CD4-positive, alpha-beta T cell (primary cell): ENCODE measurements around the gene LHFPL6. TPM values are rescaled to one million over a fixed set of nuclear protein-coding genes. Genes with fewer than 3 reads are reported as not detected.

Experiments used
- ATAC-seq: fragments of 200-7000 bp; cut with Tn5 transposase; one replicate; pipeline ENCODE4 v1.10.0; 2022; ENCODE audit warnings: mild to moderate bottlenecking; ENCODE audit not compliant: poor library complexity
- CTCF ChIA-PET: fragments of 350-600 bp; sonication (Branson Sonifier 250); formaldehyde crosslinking; loops from one replicate; lab custom pipeline; 2021; ENCODE audit warnings: antibody characterized with exemption, inconsistent platforms; lab: Charles Lee
- POLR2A ChIA-PET: fragments of 350-600 bp; sonication (Branson Sonifier 250); formaldehyde crosslinking; loops from one replicate; lab custom pipeline; 2021; ENCODE audit warnings: antibody characterized with exemption, inconsistent platforms; lab: Charles Lee
- DNase-seq, 14 experiments: peaks; one replicate each; pipeline ENCODE4 v3.0.0-alpha.2; 2013 to 2020; ENCODE audit warnings: mixed read lengths in 2 of 14
- H3K27ac ChIP-seq, 2 donors: one replicate each; pipeline versions ENCODE4 v1.5.1 to v1.7.0; 2013; ENCODE audit warnings: low read length in 2 of 2, low read depth in 1 of 2, mild to moderate bottlenecking in 1 of 2
- H3K27me3 ChIP-seq, 2 experiments: 1 replicate in 1 of 2; 2 replicates in 1 of 2; pipeline versions ENCODE4 v1.6.1 to v1.7.0; 2013; ENCODE audit warnings: low read length in 2 of 2, control low read depth in 1 of 2, mild to moderate bottlenecking in 1 of 2, moderate library complexity in 1 of 2; ENCODE audit not compliant: insufficient read depth in 2 of 2, control insufficient read depth in 1 of 2
- H3K36me3 ChIP-seq: one replicate; pipeline ENCODE4 v1.6.1; 2013; ENCODE audit warnings: low read length, control low read depth; ENCODE audit not compliant: insufficient read depth
- H3K4me1 ChIP-seq: one replicate; pipeline ENCODE4 v1.6.1; 2013; ENCODE audit warnings: low read length, control low read depth; ENCODE audit not compliant: insufficient read depth
- H3K4me3 ChIP-seq: one replicate; pipeline ENCODE4 v1.5.1; 2013; ENCODE audit warnings: mild to moderate bottlenecking, low read length, moderate library complexity
- H3K9me3 ChIP-seq, 2 experiments: 1 replicate in 1 of 2; 2 replicates in 1 of 2; pipeline versions ENCODE4 v1.6.1 to v1.7.0; 2013; ENCODE audit warnings: low read length in 2 of 2, mild to moderate bottlenecking in 2 of 2, control low read depth in 1 of 2, moderate library complexity in 1 of 2; ENCODE audit not compliant: control insufficient read depth in 1 of 2, insufficient read depth in 1 of 2
- H3K27ac Mint-ChIP-seq: one replicate; pipeline ENCODE4 v1.8.0; 2020; ENCODE audit warnings: mixed read lengths
- H3K27me3 Mint-ChIP-seq: one replicate; pipeline ENCODE4 v1.8.0; 2021; ENCODE audit warnings: mixed read lengths
- H3K36me3 Mint-ChIP-seq: one replicate; pipeline ENCODE4 v1.8.0; 2021; ENCODE audit warnings: low read depth, mixed read lengths
- H3K4me1 Mint-ChIP-seq: one replicate; pipeline ENCODE4 v1.8.0; 2021; ENCODE audit warnings: low read depth, mixed read lengths
- H3K4me3 Mint-ChIP-seq: one replicate; pipeline ENCODE4 v1.8.0; 2020; ENCODE audit warnings: mild to moderate bottlenecking, mixed read lengths
- H3K9me3 Mint-ChIP-seq: one replicate; pipeline ENCODE4 v1.8.0; 2020; ENCODE audit warnings: mixed read lengths
- CTCF ChIP-seq: fragments of 200-600 bp; IDR thresholded peaks from one replicate; pipeline ENCODE4 v1.8.0; 2022; ENCODE audit warnings: antibody characterized with exemption, mild to moderate bottlenecking
- intact Hi-C, 2 experiments: fragments of 100-400 bp; cut with DNase I in 1 of 2; cut with micrococcal nuclease in 1 of 2; formaldehyde crosslinking; loops; one replicate each; pipeline versions ENCODE4 v1.15.1 to v1.9.0; 2023 to 2025; cut with DNase I, micrococcal nuclease
- total RNA-seq, 174 experiments: library from RNA in 2 of 174; stranded (reverse) in 2 of 174; gene quantifications; one replicate each; pipeline ENCODE4 v1.2.3 and lab custom pipeline; 2021 to 2026

LHFPL6 gene
- total RNA-seq, 2 experiments from 2014 or later: not detected

GRCh38 chr13:39365879-39366278 lies 237.1 kb downstream of the LHFPL6 start:
- Mint-ChIP-seq H3K27ac (no peak overlapping the region), H3K27me3 (peaks cover 47% of the 10 kb centered on the region), H3K4me3 (no peak overlapping the region), H3K9me3 (no peaks in the 10 kb centered on the region), H3K4me1 (no peaks in the 10 kb centered on the region), H3K36me3 (no peaks in the 10 kb centered on the region)
- CTCF ChIA-PET: no interaction called here
- no peak for ATAC-seq
- intact Hi-C loops: no loop called here
- no peak overlapping the region for H3K27ac ChIP-seq
- H3K27me3 ChIP-seq: peaks cover 0 to 12% of the 10 kb centered on the region in 2 experiments
- H3K36me3 ChIP-seq: no peaks in the 10 kb centered on the region
- H3K4me1 ChIP-seq: no peaks in the 10 kb centered on the region
- H3K9me3 ChIP-seq: no peaks in the 10 kb centered on the region
- H3K4me3 ChIP-seq: no peak overlapping the region
- DNase-seq: no peak
- no peak for TF ChIP-seq CTCF
- POLR2A ChIA-PET: no interaction called here

GRCh38 chr13:39364947-39365468 lies 238.0 kb downstream of the LHFPL6 start:
- Histone ChIP-seq H3K4me3 (no peak overlapping the region), H3K27me3 (peaks cover 0 to 9% of the 10 kb centered on the region in 2 experiments), H3K9me3 (no peaks in the 10 kb centered on the region), H3K27ac (no peak overlapping the region), H3K4me1 (no peaks in the 10 kb centered on the region), H3K36me3 (no peaks in the 10 kb centered on the region)
- ChIA-PET POLR2A (no interaction called here), CTCF (no interaction called here)
- H3K27me3 Mint-ChIP-seq: peaks cover 44% of the 10 kb centered on the region
- ATAC-seq: no peak
- no peaks in the 10 kb centered on the region for H3K36me3 Mint-ChIP-seq
- TF ChIP-seq CTCF: no peak
- H3K4me3 Mint-ChIP-seq: no peak overlapping the region
- no peaks in the 10 kb centered on the region for H3K9me3 Mint-ChIP-seq
- DNase-seq: no peak
- intact Hi-C loops: no loop called here
- H3K27ac Mint-ChIP-seq: no peak overlapping the region
- H3K4me1 Mint-ChIP-seq: no peaks in the 10 kb centered on the region

- ChIA-PET CTCF (no interaction called here), POLR2A (no interaction called here)
- Mint-ChIP-seq H3K9me3 (peaks cover 2% of the 10 kb centered on the region), H3K36me3 (no peaks in the 10 kb centered on the region), H3K27me3 (peaks cover 38% of the 10 kb centered on the region), H3K4me3 (no peak overlapping the region), H3K27ac (no peak overlapping the region), H3K4me1 (no peaks in the 10 kb centered on the region)
- no peak for TF ChIP-seq CTCF
- Histone ChIP-seq H3K36me3 (no peaks in the 10 kb centered on the region), H3K4me3 (no peak overlapping the region), H3K27ac (no peak overlapping the region), H3K4me1 (no peaks in the 10 kb centered on the region), H3K9me3 (peaks cover 0 to 3% of the 10 kb centered on the region in 2 experiments), H3K27me3 (peaks cover 0 to 8% of the 10 kb centered on the region in 2 experiments)
- DNase-seq (no peak), ATAC-seq (no peak)
- intact Hi-C loops: no loop called here
Measured at GRCh38 chr13:39363382-39363772, 239.6 kb downstream of the LHFPL6 start.
